ENCODE data around the gene CARD18. TPM values are rescaled to one million over a fixed set of nuclear protein-coding genes. Genes with fewer than 3 reads are reported as not detected.

The CARD18 gene
- total RNA-seq (2022; extraction: Qiagen RNA extraction; ENCODE audit: low read depth): not detected in 5 replicates

GRCh38 chr11:105139669-105140068 is at the start of gene CARD18:
CARD18 (minus strand) TSS chr11:105139769; CDS start chr11:105139726, 43 bp downstream.

Other genes with a start within 250 kb of the CARD18 start
- gene CASP12, start 241.3 kb downstream of the CARD18 start, total RNA-seq (2022; extraction: Qiagen RNA extraction; ENCODE audit: low read depth): not detected in 5 replicates
- gene CASP4, start 171.2 kb downstream of the CARD18 start, total RNA-seq (2022; extraction: Qiagen RNA extraction; ENCODE audit: low read depth): 4.4 to 9.1 TPM (median 5.7 TPM) in 5 replicates
- not detected in 5 replicates for gene CASP5, start 116.6 kb downstream of the CARD18 start, total RNA-seq (2022; extraction: Qiagen RNA extraction; ENCODE audit: low read depth)
- gene CASP1, start 104.6 kb downstream of the CARD18 start, total RNA-seq (2022; extraction: Qiagen RNA extraction; ENCODE audit: low read depth): 0.31 to 0.37 TPM in 2 of 5 replicates, not detected in the others
- not detected in 5 replicates for gene CARD16, start 94.4 kb downstream of the CARD18 start, total RNA-seq (2022; extraction: Qiagen RNA extraction; ENCODE audit: low read depth)

Measured in A549 treated with ZK216348 at 1 μM for 4 hours (cell line).